Measurements from ENCODE around the gene KDM4B. TPM values are rescaled to one million over a fixed set of nuclear protein-coding genes. Genes with fewer than 3 reads are reported as not detected.

KDM4B gene
- total and polyA plus RNA-seq, 2 of the 8 experiments (the other 6 are each of a cell fraction or from before 2014, with no cell fraction given): 12.0 to 31.9 TPM

- TF ChIP-seq CHD7 (IDR thresholded peaks at IDR 0.05; ENCODE audit: insufficient replicate concordance, low read length) (no peak), SP1 (IDR thresholded peaks at IDR 0.05; ENCODE audit: low read depth, low read length) (no peak), KDM5A (IDR thresholded peaks at IDR 0.05; ENCODE audit: low read length) (no peak), GABPA (IDR thresholded peaks at IDR 0.05; ENCODE audit: borderline replicate concordance, insufficient read depth, low read length) (no peak), SP4 (IDR thresholded peaks at IDR 0.05; ENCODE audit: low read length) (no peak), TCF12 (IDR thresholded peaks at IDR 0.05; ENCODE audit: low read depth, low read length) (no peak)
Observed at GRCh38 chr19:4965061-4965460, 3.9 kb upstream of the KDM4B start (continued).
